Lower leg skin (tissue), 4 donors: Measurements from ENCODE around the gene DACT2. TPM values are rescaled to one million over a fixed set of nuclear protein-coding genes. Genes with fewer than 3 reads are reported as not detected.

ENCODE experiments used
- DNase-seq, 2 donors: peaks; one replicate each; pipeline ENCODE4 v3.0.0-alpha.2; 2019; ENCODE audit warnings: low spot score in 2 of 2
- H3K4me3 ChIP-seq: fragments of 200-600 bp; sonication (generic); 2 replicates; pipeline ENCODE4 v1.5.1; 2017; ENCODE audit warnings: mild to moderate bottlenecking, low read depth; ENCODE audit not compliant: poor library complexity, severe bottlenecking
- CTCF ChIP-seq, 3 donors: fragments of 450-650 bp; IDR thresholded peaks; one replicate each; pipeline ENCODE4 v1.5.1; 2016; ENCODE audit warnings: antibody characterized with exemption in 3 of 3, mild to moderate bottlenecking in 3 of 3, moderate library complexity in 2 of 3
- POLR2A ChIP-seq, 2 donors: fragments of 450-650 bp; IDR thresholded peaks; one replicate each; pipeline ENCODE4 v1.6.1; 2016 to 2017; ENCODE audit warnings: antibody characterized with exemption in 2 of 2, mild to moderate bottlenecking in 1 of 2, moderate library complexity in 1 of 2
- WGBS, 2 donors: methylation state at CpG; one replicate each; pipeline ENCODE4 v1.1.5; 2018; 5-methylcytosine and 5-hydroxymethylcytosine counted together
- intact Hi-C: fragments of 100-400 bp; cut with DNase I; formaldehyde crosslinking; loops from one replicate; pipeline ENCODE4 v1.15.0; 2023; ENCODE audit warnings: low total_unique reads
- total RNA-seq, 4 donors: library from RNA; depleted of rRNA; stranded (reverse); fragments of >200 nt; gene quantifications; one replicate each; pipeline ENCODE4 v1.1.0, GENCODE V29; 2016

DACT2 gene
- total RNA-seq, 4 donors from 2014 or later: 11.1 to 19.1 (median 15.4) TPM

- intact Hi-C loops: no loop called here
- peak; percentile 32 to 66 for DNase-seq
- no peak overlapping the region for H3K4me3 ChIP-seq
- no peak for TF ChIP-seq CTCF (IDR thresholded peaks at IDR 0.05)
- no peak for TF ChIP-seq POLR2A (IDR thresholded peaks at IDR 0.05)
- 32 to 43% methylated on average over 19 of the region's 19 CpGs for whole genome bisulfite sequencing, 2 donors
These were observed 54.8 kb downstream of the DACT2 start for GRCh38 chr6:168264593-168265335.

- TF ChIP-seq POLR2A (IDR thresholded peaks at IDR 0.05): no peak
- TF ChIP-seq CTCF (IDR thresholded peaks at IDR 0.05): no peak
- DNase-seq: peak in 1 of 2 donors; percentile 75
- intact Hi-C loops: no loop called here
- H3K4me3 ChIP-seq: no peak overlapping the region
- WGBS, 2 donors: 73 to 91% methylated on average over 26 to 28 of the region's 28 CpGs
These were observed 56.1 kb downstream of the DACT2 start for GRCh38 chr6:168263351-168263905.

GRCh38 chr6:168261234-168261633, 58.3 kb downstream of the DACT2 start:
- no peak for TF ChIP-seq CTCF (IDR thresholded peaks at IDR 0.05)
- TF ChIP-seq POLR2A (IDR thresholded peaks at IDR 0.05): no peak
- WGBS, 2 donors: 90 to 93% methylated on average over 12 of the region's 12 CpGs
- peak in 1 of 2 donors; percentile 83 for DNase-seq
- H3K4me3 ChIP-seq: no peak overlapping the region
- intact Hi-C loops: no loop called here

GRCh38 chr6:168260420-168260987, 59.1 kb downstream of the DACT2 start:
- intact Hi-C loops: no loop called here
- WGBS, 2 donors: 92% methylated on average over 24 of the region's 24 CpGs
- no peak overlapping the region for H3K4me3 ChIP-seq
- DNase-seq: peak in 1 of 2 donors; percentile 70
- no peak for TF ChIP-seq CTCF (IDR thresholded peaks at IDR 0.05)
- no peak for TF ChIP-seq POLR2A (IDR thresholded peaks at IDR 0.05)

GRCh38 chr6:168258795-168259194, 60.8 kb downstream of the DACT2 start:
- H3K4me3 ChIP-seq: no peak overlapping the region
- intact Hi-C loops: no loop called here
- no peak for TF ChIP-seq POLR2A (IDR thresholded peaks at IDR 0.05)
- TF ChIP-seq CTCF (IDR thresholded peaks at IDR 0.05): no peak
- 93 to 96% methylated on average over 15 of the region's 15 CpGs for whole genome bisulfite sequencing, 2 donors
- no peak for DNase-seq
